Left colon (tissue), 2 donors: ENCODE data around the gene CCNQ. TPM values are rescaled to one million over a fixed set of nuclear protein-coding genes. Genes with fewer than 3 reads are reported as not detected.
"Not testable (repeated sequence)": the region's sequence is repeated elsewhere in the genome, so short reads cannot be mapped to it uniquely, and the experiment has no call there.

Source experiments
- ATAC-seq: fragments of 200-7000 bp; cut with Tn5 transposase; one replicate; pipeline ENCODE4 v1.9.1; 2020; ENCODE audit warnings: mild to moderate bottlenecking, moderate library complexity
- DNase-seq, 2 donors: peaks; one replicate each; pipeline ENCODE4 v3.0.0-alpha.2; 2020
- intact Hi-C, 2 donors: fragments of 100-400 bp; cut with DNase I in 1 of 2; cut with micrococcal nuclease in 1 of 2; formaldehyde crosslinking; loops; one replicate each; pipeline versions ENCODE4 v1.11.2 to v1.14.0; 2022; cut with DNase I, micrococcal nuclease
- total RNA-seq, 2 donors: library from RNA; stranded (reverse); fragmentation: NEBNext Ultra II Directional; extraction: Animal tissue kit (Norgen Biotek cat#: 25700); gene quantifications; one replicate each; pipeline ENCODE4 v1.2.1, GENCODE V29; 2021
- donor health status: DM: no; HTN: no; CAD: no.
- donor health status: DM: yes; HTN: yes; CAD: no.

CCNQ gene
- total RNA-seq, 2 donors from 2014 or later: 20.4 to 21.8 TPM

DNA sequence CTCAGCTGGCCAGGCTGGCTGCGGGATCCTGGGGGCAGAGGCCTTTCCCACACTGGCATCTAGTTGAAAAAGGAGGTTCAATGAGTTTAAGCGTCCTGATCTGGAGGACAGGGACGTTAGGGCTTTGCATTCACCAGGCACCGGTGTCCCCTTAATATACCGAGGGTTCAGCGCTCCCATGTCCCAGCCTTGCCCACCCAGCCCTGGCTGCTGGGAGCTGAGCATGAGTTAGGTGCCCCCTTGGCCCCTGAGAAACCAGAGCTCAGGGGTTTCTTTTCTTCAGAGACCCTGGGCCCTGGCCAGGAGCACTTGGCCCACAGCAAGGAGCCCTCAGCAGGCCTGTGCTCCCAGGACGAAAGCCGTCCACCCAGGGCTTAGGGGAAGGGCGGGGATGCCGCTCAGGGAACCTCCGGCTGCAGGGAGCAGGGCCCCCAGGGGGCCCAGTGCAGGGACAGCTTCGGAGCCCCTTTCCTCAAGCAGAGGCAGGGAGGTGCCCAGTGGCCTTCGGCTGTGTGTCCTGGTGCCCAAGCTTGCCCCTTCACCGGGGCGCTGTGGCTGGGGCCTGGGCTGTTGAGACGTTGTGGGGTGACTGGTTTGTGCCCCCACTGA is 27.2 kb upstream of the CCNQ start:
- ATAC-seq (no peak), DNase-seq (no peak)
- intact Hi-C loops: no loop called here

DNA sequence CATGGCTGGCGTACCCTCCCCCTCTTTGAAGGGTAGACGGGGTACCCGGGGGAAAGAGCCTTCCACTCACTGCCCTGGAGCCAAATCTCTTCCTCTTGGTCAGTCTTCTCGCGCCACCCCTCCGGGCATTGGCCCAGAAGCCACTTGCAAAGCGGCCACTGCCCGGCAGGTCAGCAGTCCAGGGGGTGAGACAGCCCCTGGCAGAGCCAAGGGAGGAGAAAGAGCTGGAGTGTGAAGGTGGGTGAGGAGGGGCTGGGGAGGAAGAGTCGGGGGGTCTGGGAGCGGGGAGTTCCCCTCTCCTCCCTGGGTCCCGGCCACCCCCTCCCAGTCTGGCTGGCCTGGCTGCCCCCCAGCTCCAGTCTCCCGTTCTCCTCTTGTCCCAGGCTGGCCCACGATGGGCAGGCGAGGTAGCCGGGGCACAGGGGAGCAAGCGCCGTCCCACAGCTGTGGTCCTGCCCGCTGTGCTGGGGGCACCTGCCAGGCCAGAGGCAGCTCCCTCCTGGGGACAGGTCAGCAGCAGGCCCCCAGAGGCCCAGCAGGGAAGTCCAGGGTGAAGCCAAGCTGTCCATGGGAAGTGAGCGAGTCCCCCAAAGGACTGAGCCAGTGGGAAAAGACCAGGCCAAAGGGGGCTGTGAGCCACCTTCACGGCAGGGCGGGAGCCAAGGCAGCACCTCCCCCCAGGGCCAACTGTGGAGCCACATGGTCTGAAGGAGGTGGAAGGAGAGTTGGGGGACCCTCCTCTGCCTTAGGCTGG is 26.5 kb upstream of the CCNQ start:
- DNase-seq: peak in 1 of 2 donors; percentile 2
- intact Hi-C loops: no loop called here
- no peak for ATAC-seq

DNA sequence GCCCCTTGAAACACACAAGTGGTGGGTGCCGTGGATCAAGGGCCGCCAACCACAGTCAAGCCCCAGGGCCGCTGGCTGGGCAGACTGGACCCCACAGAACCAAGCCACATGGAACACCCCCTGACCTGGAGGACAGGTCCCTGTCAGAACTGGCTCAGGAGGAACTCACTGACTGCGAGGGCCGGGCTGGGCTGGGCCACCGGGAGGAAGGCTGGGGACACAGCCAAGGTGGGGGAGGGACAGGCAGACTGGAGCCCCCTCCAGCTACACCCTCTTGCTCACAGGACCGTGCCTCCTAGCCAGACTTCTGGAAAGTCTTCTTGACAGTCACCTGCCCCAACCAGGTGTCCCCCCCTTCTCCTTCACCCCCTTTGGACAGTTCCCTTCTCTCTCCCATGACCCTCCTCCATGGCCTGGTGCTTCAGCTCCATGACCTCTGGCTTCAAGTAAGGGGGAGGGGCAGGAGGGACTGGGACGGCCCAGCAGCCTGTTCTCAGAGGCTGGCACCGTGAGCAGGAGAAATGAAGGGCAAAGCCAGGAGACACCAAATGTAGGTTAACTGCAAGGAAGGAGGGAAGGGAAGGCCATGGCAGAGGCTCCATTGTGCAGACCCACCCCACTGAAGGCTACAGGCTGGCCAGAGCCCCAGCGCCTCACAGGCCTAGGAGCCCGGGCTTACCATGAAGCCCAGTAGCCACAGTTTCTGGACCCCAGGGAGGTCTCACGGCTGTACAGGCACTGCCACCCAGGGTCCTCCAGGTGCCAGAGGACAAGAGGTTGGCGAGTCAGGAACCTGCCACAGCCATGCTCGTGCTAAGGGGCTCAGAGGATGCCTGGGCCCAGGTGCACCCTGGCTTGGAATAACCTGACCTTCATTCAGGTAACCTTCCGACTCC is 25.5 kb upstream of the CCNQ start:
- intact Hi-C loops: no loop called here
- DNase-seq (peak in 1 of 2 donors; percentile 13), ATAC-seq (no peak)

DNA sequence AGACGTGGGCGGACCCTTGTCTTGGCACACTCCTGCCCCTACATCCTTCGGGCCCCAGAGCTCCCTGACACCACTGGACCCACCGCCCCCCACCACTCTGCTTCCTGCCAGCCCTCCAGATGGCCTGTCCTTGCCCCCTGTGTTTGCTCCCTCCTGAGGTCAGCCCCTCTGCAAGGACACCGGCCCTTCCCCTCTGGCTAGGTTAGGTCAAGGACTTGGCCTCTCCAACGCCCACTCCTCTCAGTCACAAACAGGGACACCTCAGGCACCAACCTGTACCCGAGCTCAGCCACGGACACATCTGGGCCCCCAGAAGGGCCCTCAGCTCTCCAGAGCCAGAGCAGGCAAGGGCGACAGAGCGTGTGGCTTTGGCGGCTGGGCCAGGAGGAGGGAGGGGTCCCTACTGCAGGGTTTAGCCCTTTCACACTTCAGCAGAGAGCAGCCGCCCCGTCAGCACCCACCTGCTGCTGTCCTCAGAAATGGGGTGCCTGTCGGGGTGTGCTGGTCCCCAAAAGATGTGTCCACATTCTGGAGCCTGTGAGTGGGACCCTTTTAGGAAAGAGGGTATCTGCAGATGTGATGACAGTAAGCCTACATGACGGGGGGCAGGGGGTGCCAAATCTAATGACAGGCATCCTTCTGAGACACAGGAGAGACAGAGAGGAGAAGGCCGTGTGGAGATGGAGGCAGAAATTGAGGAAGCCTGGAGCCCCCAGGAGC is 24.5 kb upstream of the CCNQ start:
- intact Hi-C loops: no loop called here
- ATAC-seq: no peak
- DNase-seq: peak in 1 of 2 donors; percentile 2

DNA sequence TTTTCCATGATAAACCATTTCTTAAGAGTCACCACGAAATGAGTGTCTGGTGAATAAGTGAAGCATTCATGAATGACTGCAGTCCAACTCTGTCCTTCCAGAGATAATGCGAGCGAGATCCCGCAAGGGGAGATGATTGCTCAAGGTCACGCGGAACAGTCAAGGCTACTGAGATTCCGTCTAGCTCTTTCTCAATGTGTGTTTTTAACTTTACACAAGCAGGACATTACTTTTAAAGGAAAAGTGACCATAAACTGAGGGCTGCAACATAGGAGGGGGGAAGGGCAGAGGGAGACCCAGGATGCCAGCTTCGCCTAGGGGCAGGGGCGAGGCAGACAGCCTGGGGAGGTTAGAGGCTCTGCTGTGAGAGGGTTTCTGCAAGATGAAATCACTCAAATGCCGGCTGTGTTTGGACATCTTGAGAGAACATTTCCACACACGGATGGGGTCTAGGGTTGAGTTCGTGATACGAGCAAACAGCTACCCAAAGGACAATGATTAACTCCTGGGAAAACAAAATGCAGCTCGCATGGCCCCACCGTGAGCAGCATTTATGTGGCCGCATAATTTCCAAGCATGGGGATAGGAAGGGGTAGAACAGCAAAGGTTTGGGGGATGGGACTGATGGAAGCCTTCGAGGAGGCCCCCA is 23.8 kb upstream of the CCNQ start:
- peak in 1 of 2 donors; percentile 9 for DNase-seq
- intact Hi-C loops: no loop called here

DNA sequence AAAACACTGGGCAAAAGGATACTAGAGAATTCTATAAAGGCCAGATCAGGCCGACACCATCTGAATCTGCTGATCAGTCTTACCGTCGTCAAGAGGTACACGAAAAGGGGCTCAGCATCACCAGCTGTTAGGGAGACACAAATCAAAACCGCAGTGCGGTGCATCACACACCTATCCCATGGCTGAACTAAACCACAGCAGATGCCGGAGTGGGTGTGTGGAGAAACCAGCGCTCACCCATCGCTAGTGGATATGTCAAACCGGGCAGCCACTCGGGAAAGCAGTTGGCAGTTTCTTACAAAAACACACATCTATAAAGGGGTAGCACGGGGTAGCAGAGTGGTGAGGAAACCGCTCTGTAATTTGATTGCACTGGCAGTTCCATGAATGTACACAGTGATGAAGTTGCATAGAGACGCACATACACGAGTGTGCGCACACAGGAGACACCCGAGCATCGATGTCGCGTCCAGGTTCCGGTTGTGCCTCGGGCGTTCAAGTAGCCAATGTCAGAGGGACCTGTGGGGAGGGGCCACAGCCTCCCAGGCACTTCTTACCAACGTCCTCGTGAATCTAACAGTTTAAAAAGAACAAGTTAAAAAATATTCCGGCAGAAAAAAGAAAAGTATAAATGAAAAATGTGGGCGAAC is 23.1 kb upstream of the CCNQ start:
- no peak for ATAC-seq
- peak in 1 of 2 donors; percentile 10 for DNase-seq
- intact Hi-C loops: no loop called here

More for the DNA sequence above, 23.8 kb upstream of the CCNQ start:
- no peak for ATAC-seq

GRCh38 chrX:153620576-153620975 is 21.6 kb upstream of the CCNQ start:
- peak in 1 of 2 donors; percentile 1 for DNase-seq
- intact Hi-C loops: no loop called here
- no peak for ATAC-seq

DNA sequence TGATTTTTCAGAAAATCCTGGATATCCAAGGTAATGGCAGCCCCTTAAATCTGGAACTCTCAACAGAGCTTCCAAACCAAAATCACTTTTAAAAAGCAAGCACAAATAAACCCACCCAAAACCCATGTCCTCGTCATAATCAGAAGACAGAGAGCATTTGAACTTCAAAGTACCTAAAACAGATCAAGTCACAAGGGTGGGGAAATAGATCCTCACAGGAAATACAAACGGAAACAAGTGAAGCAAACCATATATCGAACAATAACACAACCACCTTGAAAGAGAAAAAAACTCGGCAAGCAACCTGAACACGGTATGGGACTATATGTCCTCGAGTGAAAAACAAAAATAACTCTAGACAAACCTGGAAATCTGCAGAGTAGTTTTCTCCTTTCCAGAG is 15.9 kb upstream of the CCNQ start:
- intact Hi-C loops: no loop called here
- no peak for DNase-seq
- ATAC-seq: no peak

GRCh38 chrX:153612413-153612812 is 13.5 kb upstream of the CCNQ start:
- intact Hi-C loops: no loop called here
- no peak for ATAC-seq
- no peak for DNase-seq

DNA sequence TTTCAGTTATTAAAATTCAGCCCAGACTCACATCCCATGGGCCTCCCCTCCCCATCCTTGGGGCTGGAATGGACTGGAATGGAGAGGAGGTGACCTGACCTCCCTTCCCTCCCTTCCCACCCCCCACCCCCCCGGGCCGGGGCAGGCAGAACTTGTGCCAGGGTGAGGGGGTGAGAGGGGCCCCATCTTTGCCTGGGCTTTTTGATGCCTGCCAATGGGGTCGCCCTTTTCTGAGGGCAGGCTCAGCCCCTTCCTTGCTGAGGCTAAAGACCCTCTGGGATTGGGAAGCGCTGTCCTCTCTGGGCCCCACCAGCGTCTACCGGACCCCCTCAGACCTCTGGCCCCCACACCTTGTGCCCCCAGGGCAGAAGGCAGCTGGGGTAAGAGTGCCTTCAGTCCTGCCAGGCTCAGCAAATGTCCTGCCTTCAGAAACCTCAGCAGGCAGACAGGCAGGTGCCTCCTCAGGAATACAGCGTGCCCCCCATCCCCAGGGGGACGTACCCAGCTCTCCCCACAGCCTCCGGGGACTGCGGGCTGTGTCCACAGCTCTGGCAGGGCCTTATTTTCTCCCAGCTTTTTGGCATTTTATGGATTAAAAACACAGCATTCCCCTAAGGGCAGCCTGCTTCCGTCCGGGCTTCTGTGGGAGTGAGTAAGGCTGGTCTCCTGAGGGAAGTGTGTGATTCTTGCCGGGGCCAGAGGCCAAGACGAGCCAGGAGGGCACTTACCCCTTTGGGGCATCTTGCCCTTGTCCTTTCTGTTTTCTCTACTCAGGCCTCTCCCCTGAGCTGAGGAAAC is 12.6 kb upstream of the CCNQ start:
- peak in 1 of 2 donors; percentile 3 for DNase-seq
- no peak for ATAC-seq
- intact Hi-C loops: no loop called here

- intact Hi-C loops: no loop called here
- DNase-seq: peak in 1 of 2 donors; percentile 10
Measured at GRCh38 chrX:153610836-153611213, 11.9 kb upstream of the CCNQ start.

DNA sequence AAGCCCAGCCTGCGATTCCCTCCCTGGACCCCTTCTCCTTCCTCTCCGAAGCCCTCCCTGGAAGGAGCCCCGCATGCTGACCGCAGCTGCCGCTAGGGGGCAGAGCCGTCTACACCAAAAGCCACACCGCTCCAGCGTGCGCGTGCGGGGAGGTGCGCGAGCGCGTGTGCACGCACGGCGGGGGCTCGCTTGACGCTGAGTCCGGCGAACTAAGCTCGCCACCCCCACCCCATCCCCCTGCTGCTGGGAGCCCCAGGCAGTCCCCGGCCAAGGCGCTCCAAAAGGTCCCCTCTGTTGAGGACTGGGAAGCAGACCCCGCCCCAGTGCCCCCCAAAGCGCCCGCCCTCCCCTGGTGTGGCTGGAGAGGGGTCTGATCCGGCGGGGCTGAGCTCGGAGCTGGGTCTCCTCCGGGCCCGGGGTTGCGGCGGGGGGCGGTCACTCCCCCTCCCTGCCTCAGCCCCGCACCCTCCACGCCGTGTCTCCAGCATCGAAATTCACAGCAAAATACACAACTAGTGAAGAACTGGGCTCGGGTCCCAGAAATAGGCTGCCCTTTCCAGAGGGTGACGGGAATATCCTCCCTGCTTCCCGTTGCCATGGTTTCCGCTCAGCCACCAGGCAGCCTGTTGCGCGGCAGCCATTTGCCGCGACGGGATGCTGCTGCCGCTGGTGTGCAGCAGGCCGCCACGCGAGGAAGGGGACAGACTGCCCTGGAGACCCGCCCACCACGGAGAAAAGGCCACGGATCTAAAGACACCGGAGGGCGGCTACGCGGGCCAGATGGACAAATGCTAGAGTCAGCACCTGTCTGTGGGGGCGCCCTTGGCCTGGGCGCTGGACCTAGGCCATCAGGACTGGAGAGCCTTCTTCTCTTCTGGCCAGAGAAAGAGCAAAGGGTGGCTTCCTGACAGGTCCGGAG is 11.2 kb upstream of the CCNQ start:
- intact Hi-C loops: no loop called here
- peak; percentile 84 for ATAC-seq
- peak; percentile 46 to 76 for DNase-seq

More at GRCh38 chrX:153610836-153611213, 11.9 kb upstream of the CCNQ start:
- ATAC-seq: no peak

GRCh38 chrX:153608806-153609205 is 9.9 kb upstream of the CCNQ start:
- no peak for ATAC-seq
- intact Hi-C loops: no loop called here
- DNase-seq: no peak

DNA sequence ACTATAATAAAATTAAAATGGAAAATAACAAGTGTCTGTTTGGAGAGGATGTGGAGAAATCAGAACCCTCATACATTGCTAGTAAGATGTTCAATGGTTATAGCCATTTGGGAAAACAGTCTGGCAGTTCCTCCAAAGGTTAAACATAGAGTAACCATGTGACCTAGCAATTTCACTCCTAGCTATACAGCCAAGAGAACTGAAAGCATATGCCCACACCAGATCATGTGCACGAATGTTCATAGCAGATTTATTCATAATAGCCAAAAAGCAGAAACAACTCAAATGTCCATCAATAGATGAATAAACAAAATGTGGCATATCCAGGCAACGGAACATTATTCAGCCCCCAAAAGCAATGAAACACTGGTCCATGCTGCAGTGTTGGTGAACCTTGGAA is 9.4 kb upstream of the CCNQ start:
- intact Hi-C loops: no loop called here
- DNase-seq (no peak), ATAC-seq (no peak)

GRCh38 chrX:153606503-153606902 is 7.6 kb upstream of the CCNQ start:
- ATAC-seq (no peak), DNase-seq (no peak)
- intact Hi-C loops: no loop called here

GRCh38 chrX:153604666-153605380 is 5.9 kb upstream of the CCNQ start:
- DNase-seq, intact Hi-C loops, ATAC-seq: not testable (repeated sequence)
